Prostate gland (tissue), 2 donors: Measurements from ENCODE around the gene RGS4. TPM values are rescaled to one million over a fixed set of nuclear protein-coding genes. Genes with fewer than 3 reads are reported as not detected.

Experiments
- DNase-seq: peaks from one replicate; pipeline ENCODE4 v3.0.0-alpha.2; 2019; ENCODE audit warnings: low spot score
- H3K27ac ChIP-seq, 2 donors: fragments of 200-600 bp; sonication (generic); 2 replicates each; pipeline ENCODE4 v1.5.1; 2017 to 2019
- H3K27me3 ChIP-seq: fragments of 200-600 bp; sonication (generic); replicated peaks from 2 replicates; pipeline ENCODE4 v1.5.1; 2019; ENCODE audit not compliant: insufficient read depth
- H3K36me3 ChIP-seq, 2 donors: fragments of 200-600 bp; sonication (generic); 1 replicate in 1 of 2; 2 replicates in 1 of 2; pipeline versions ENCODE4 v1.5.1 to v1.8.1; 2017 to 2019
- H3K4me1 ChIP-seq: fragments of 200-600 bp; sonication (generic); replicated peaks from 2 replicates; pipeline ENCODE4 v1.5.1; 2019
- H3K4me3 ChIP-seq, 2 donors: fragments of 200-600 bp; sonication (generic); 2 replicates each; pipeline ENCODE4 v1.5.1; 2017 to 2019
- H3K9me3 ChIP-seq: fragments of 200-600 bp; sonication (generic); 2 replicates; pipeline ENCODE4 v1.5.1; 2017
- CTCF ChIP-seq, 4 experiments: fragments of 200-600 bp in 2 of 4; fragments of 450-650 bp in 2 of 4; sonication (generic) in 2 of 4; IDR thresholded peaks; 1 replicate in 3 of 4; 2 replicates in 1 of 4; pipeline ENCODE4 v1.5.1; 2016 to 2019; ENCODE audit warnings: antibody characterized with exemption in 4 of 4, mild to moderate bottlenecking in 2 of 4, moderate library complexity in 2 of 4
- POLR2A ChIP-seq: fragments of 450-650 bp; IDR thresholded peaks from one replicate; pipeline ENCODE4 v1.6.1; 2016; ENCODE audit warnings: antibody characterized with exemption, mild to moderate bottlenecking
- POLR2AphosphoS5 ChIP-seq: sonication (generic); formaldehyde crosslinking; IDR thresholded peaks from one replicate; pipeline ENCODE4 v1.6.1; 2017; ENCODE audit warnings: antibody characterized with exemption
- WGBS: methylation state at CpG from one replicate; pipeline ENCODE4 v1.1.5; 2018; 5-methylcytosine and 5-hydroxymethylcytosine counted together
- intact Hi-C: fragments of 100-400 bp; cut with DNase I; formaldehyde crosslinking; loops from one replicate; pipeline ENCODE4 v1.14.2; 2022
- total RNA-seq, 2 donors: library from RNA; depleted of rRNA; stranded (reverse); fragments of >200 nt; gene quantifications; one replicate each; pipeline ENCODE4 v1.1.0, GENCODE V29; 2016

The RGS4 gene
- total RNA-seq, 2 donors from 2014 or later, result 3.0 to 11.1 TPM

- Histone ChIP-seq H3K9me3 (no peaks in the 10 kb centered on the region), H3K27me3 (no peaks in the 10 kb centered on the region), H3K4me3 (no peak overlapping the region), H3K27ac (no peak overlapping the region), H3K36me3 (no peaks in the 10 kb centered on the region), H3K4me1 (no peaks in the 10 kb centered on the region)
- intact Hi-C loops, result loop anchor here (10.0 kb wide), 1 partner anchor 211 kb away; no protein-coding TSS in a partner anchor
- no peak for TF ChIP-seq POLR2AphosphoS5
- no peak for TF ChIP-seq POLR2A
- no peak for TF ChIP-seq CTCF (IDR thresholded peaks at IDR 0.05)
- WGBS, result 97% methylated on average over 1 of the region's 1 CpG
- no peak for DNase-seq
These were observed 3.0 kb upstream of the RGS4 start for GRCh38 chr1:163066168-163066567.

- Histone ChIP-seq H3K9me3 (no peaks in the 10 kb centered on the region), H3K27me3 (no peaks in the 10 kb centered on the region), H3K4me1 (no peaks in the 10 kb centered on the region), H3K36me3 (no peaks in the 10 kb centered on the region), H3K27ac (no peak overlapping the region), H3K4me3 (no peak overlapping the region)
- 74% methylated on average over 2 of the region's 2 CpGs for WGBS
- intact Hi-C loops, result loop anchor here (10.0 kb wide), 1 partner anchor 212 kb away; no protein-coding TSS in a partner anchor
- DNase-seq, result no peak
- no peak for TF ChIP-seq POLR2A
- TF ChIP-seq CTCF (IDR thresholded peaks at IDR 0.05), result no peak
- no peak for TF ChIP-seq POLR2AphosphoS5
These were observed 2.5 kb upstream of the RGS4 start for GRCh38 chr1:163066686-163067085.

GRCh38 chr1:163068716-163069115, 445 bp upstream of the RGS4 start:
- Histone ChIP-seq H3K9me3 (no peaks in the 10 kb centered on the region), H3K27ac (peak overlapping the region in 1 of 2 donors; percentile 1), H3K27me3 (no peaks in the 10 kb centered on the region), H3K4me1 (no peaks in the 10 kb centered on the region), H3K36me3 (no peaks in the 10 kb centered on the region), H3K4me3 (peak overlapping the region in 1 of 2 donors; percentile 11)
- intact Hi-C loops, result loop anchor here (10.0 kb wide), 1 partner anchor 214 kb away; no protein-coding TSS in a partner anchor
- TF ChIP-seq CTCF (IDR thresholded peaks at IDR 0.05) (no peak), POLR2A (no peak), POLR2AphosphoS5 (no peak)
- no peak for DNase-seq
- WGBS, result 6% methylated on average over 5 of the region's 5 CpGs

GRCh38 chr1:163069655-163070277, 605 bp downstream of the RGS4 start:
- intact Hi-C loops, result loop anchor here (5.0 to 10.0 kb wide), 3 partner anchors 103 to 248 kb away; no protein-coding TSS in a partner anchor
- 39% methylated on average over 2 of the region's 2 CpGs for WGBS
- DNase-seq, result no peak
- no peaks in the 10 kb centered on the region for H3K27me3 ChIP-seq
- H3K4me3 ChIP-seq, result peak overlapping the region; percentile 0 to 11
- TF ChIP-seq POLR2A, result no peak
- no peak for TF ChIP-seq CTCF (IDR thresholded peaks at IDR 0.05)
- no peak for TF ChIP-seq POLR2AphosphoS5
- H3K4me1 ChIP-seq, result no peaks in the 10 kb centered on the region
- no peaks in the 10 kb centered on the region for H3K36me3 ChIP-seq
- no peak overlapping the region for H3K27ac ChIP-seq
- no peaks in the 10 kb centered on the region for H3K9me3 ChIP-seq
